HepG2 (cell line): ENCODE data around the gene AUTS2. TPM values are rescaled to one million over a fixed set of nuclear protein-coding genes. Genes with fewer than 3 reads are reported as not detected.

Experiments used
- AKAP8 ChIP-seq: sonication (generic); formaldehyde crosslinking; IDR thresholded peaks from 2 replicates; pipeline ENCODE4 v1.5.1; 2020; ENCODE audit warnings: mild to moderate bottlenecking, missing genetic modification reagents
- ARID5B ChIP-seq: IDR thresholded peaks from 2 replicates; pipeline ENCODE4 v1.4.0; 2020; ENCODE audit warnings: mild to moderate bottlenecking, missing genetic modification reagents
- CREM ChIP-seq, 2 experiments: sonication (generic) in 1 of 2; formaldehyde crosslinking in 1 of 2; IDR thresholded peaks; 2 replicates each; pipeline versions ENCODE4 v1.4.0 to v1.6.1; 2016 to 2020; ENCODE audit warnings: antibody characterized with exemption in 1 of 2, mild to moderate bottlenecking in 1 of 2, missing genetic modification reagents in 1 of 2
- ETV5 ChIP-seq: IDR thresholded peaks from 2 replicates; pipeline ENCODE4 v1.6.1; 2018; ENCODE audit warnings: missing biosample characterization, missing genetic modification reagents, inconsistent platforms, borderline replicate concordance
- GMEB1 ChIP-seq: sonication (generic); formaldehyde crosslinking; IDR thresholded peaks from 2 replicates; pipeline ENCODE4 v1.5.1; 2020; ENCODE audit warnings: missing genetic modification reagents, mild to moderate bottlenecking, borderline replicate concordance
- HNF1B ChIP-seq: sonication (generic); formaldehyde crosslinking; IDR thresholded peaks from 2 replicates; pipeline ENCODE4 v1.5.1; 2020; ENCODE audit warnings: mild to moderate bottlenecking, moderate library complexity, missing genetic modification reagents
- HNF4G ChIP-seq, 2 experiments: sonication (generic) in 1 of 2; formaldehyde crosslinking in 1 of 2; IDR thresholded peaks; 2 replicates each; pipeline versions ENCODE4 v1.4.0 to v1.6.1; 2011 to 2020; ENCODE audit warnings: borderline replicate concordance in 2 of 2, low read depth in 2 of 2, mild to moderate bottlenecking in 2 of 2, low read length in 1 of 2, missing genetic modification reagents in 1 of 2, moderate library complexity in 1 of 2
- HOMEZ ChIP-seq: IDR thresholded peaks from 2 replicates; pipeline ENCODE4 v1.6.1; 2016; ENCODE audit warnings: low read depth
- KAT8 ChIP-seq: IDR thresholded peaks from 2 replicates; pipeline ENCODE4 v1.6.1; 2016; ENCODE audit warnings: missing genetic modification reagents, missing compliant biosample characterization
- POGZ ChIP-seq: sonication (generic); formaldehyde crosslinking; IDR thresholded peaks from 2 replicates; pipeline ENCODE4 v1.4.0; 2020; ENCODE audit warnings: mild to moderate bottlenecking, missing genetic modification reagents
- SMYD3 ChIP-seq: sonication (generic); formaldehyde crosslinking; IDR thresholded peaks from 2 replicates; pipeline ENCODE4 v1.8.1; 2023; ENCODE audit warnings: mild to moderate bottlenecking, missing genetic modification reagents
- SP2 ChIP-seq: sonication (generic); formaldehyde crosslinking; IDR thresholded peaks from 2 replicates; pipeline ENCODE4 v1.5.1; 2020; ENCODE audit warnings: mild to moderate bottlenecking, missing genetic modification reagents
- ZBTB14 ChIP-seq: sonication (generic); formaldehyde crosslinking; IDR thresholded peaks from 2 replicates; pipeline ENCODE4 v1.4.0; 2020; ENCODE audit warnings: missing genetic modification reagents
- ZBTB2 ChIP-seq: sonication (generic); formaldehyde crosslinking; IDR thresholded peaks from 2 replicates; pipeline ENCODE4 v1.8.0; 2022; ENCODE audit warnings: low read depth, missing genetic modification reagents
- ZNF543 ChIP-seq: sonication (generic); formaldehyde crosslinking; IDR thresholded peaks from 2 replicates; pipeline ENCODE4 v1.4.0; 2020; ENCODE audit warnings: mild to moderate bottlenecking, missing genetic modification reagents
- ZSCAN20 ChIP-seq: sonication (generic); formaldehyde crosslinking; IDR thresholded peaks from 2 replicates; pipeline ENCODE4 v1.4.0; 2020; ENCODE audit warnings: missing genetic modification reagents, mild to moderate bottlenecking, borderline replicate concordance
- polyA plus RNA-seq, 8 experiments: library from polyadenylated mRNA; depleted of rRNA in 3 of 8; stranded (reverse) in 7 of 8; unstranded in 1 of 8; fragments of >200 nt; fragmentation: Illumina TruSeq in 4 of 8; extraction: Trizol in 4 of 8; gene quantifications; 2 replicates each; pipeline versions ENCODE4 v1.2.1 to v1.2.3, GENCODE V29; 2011 to 2016; ENCODE audit warnings: low read depth in 4 of 8, missing spikeins in 1 of 8, mixed read lengths in 1 of 8; ENCODE audit not compliant: insufficient read depth in 1 of 8
- total RNA-seq, 5 experiments: library from RNA; depleted of rRNA; stranded (reverse); fragments of >200 nt; fragmentation: Illumina TruSeq; extraction: Trizol; gene quantifications; 2 replicates each; pipeline ENCODE4 v1.2.3, GENCODE V29; 2016; ENCODE audit warnings: low read depth in 1 of 5

The AUTS2 gene
- total and polyA plus RNA-seq, 2 of the 13 experiments (the other 11 are each of a cell fraction or from before 2014, with no cell fraction given): 0.38 TPM; not detected in 1

- TF ChIP-seq HNF4G (IDR thresholded peaks at IDR 0.05; ENCODE audit: borderline replicate concordance, low read depth, low read length) (0 out of 2 replicates have a peak, but pooled peaks have one; percentile 27), HNF4G (CRISPR knock-in tag; IDR thresholded peaks at IDR 0.05; ENCODE audit: borderline replicate concordance, low read depth) (no peak), HOMEZ (peak; percentile 50; the same call in 1 of the 2 replicates), CREM (IDR thresholded peaks at IDR 0.05) (peak; percentile 13; the same call in 1 of the 2 replicates), CREM (CRISPR knock-in tag; IDR thresholded peaks at IDR 0.05) (no peak), SMYD3 (CRISPR knock-in tag) (no peak), ZNF543 (CRISPR knock-in tag) (no peak), GMEB1 (CRISPR knock-in tag) (no peak), ZSCAN20 (CRISPR knock-in tag) (no peak), AKAP8 (no peak), KAT8 (CRISPR knock-in tag) (0 out of 2 replicates have a peak, but pooled peaks have one; percentile 20), ZBTB2 (CRISPR knock-in tag) (no peak), HNF1B (CRISPR knock-in tag) (0 out of 2 replicates have a peak, but pooled peaks have one; percentile 31), SP2 (CRISPR knock-in tag) (no peak), ZBTB14 (no peak), ETV5 (CRISPR knock-in tag) (peak; percentile 65; the same call in 1 of the 2 replicates), POGZ (CRISPR knock-in tag) (no peak), ARID5B (CRISPR knock-in tag) (peak; percentile 74)
These were observed 973.2 kb downstream of the AUTS2 start (continued) for GRCh38 chr7:70571403-70571934.
